Measurements from ENCODE around the gene MTIF2.
"Not testable (repeated sequence)": the region's sequence is repeated elsewhere in the genome, so short reads cannot be mapped to it uniquely, and the experiment has no call there.

The MTIF2 gene

GRCh38 chr2:55241582-55241981 is 27.4 kb downstream of the MTIF2 start:
- DNase-seq (ENCODE audit: low spot score): not testable (repeated sequence)

GRCh38 chr2:55239656-55240222 is 29.3 kb downstream of the MTIF2 start:
- DNase-seq (ENCODE audit: low spot score): no peak

- no peak for DNase-seq (ENCODE audit: low spot score)
Observed at GRCh38 chr2:55236992-55237543, 32.0 kb downstream of the MTIF2 start.

GRCh38 chr2:55235724-55236538 is 33.1 kb downstream of the MTIF2 start:
- DNase-seq (ENCODE audit: low spot score): no peak

- no peak for DNase-seq (ENCODE audit: low spot score)
Observed at GRCh38 chr2:55233658-55233940, 35.4 kb downstream of the MTIF2 start.

- DNase-seq (ENCODE audit: low spot score): peak; percentile 36
Observed at GRCh38 chr2:55232863-55233657, 36.0 kb downstream of the MTIF2 start.

- DNase-seq (ENCODE audit: low spot score): peak; percentile 90
Observed at GRCh38 chr2:55232084-55232862, 36.8 kb downstream of the MTIF2 start, which contains the start of the genes CLHC1 and RPS27A. Gene CLHC1, minus strand, starts transcription at chr2:55232293. Its CDS starts 9,882 bp downstream, at chr2:55222411. Gene RPS27A, plus strand, starts transcription at chr2:55232688. Its CDS starts 137 bp downstream, at chr2:55232825.

GRCh38 chr2:55231546-55232083 is 37.4 kb downstream of the MTIF2 start:
- DNase-seq (ENCODE audit: low spot score): peak; percentile 32

- no peak for DNase-seq (ENCODE audit: low spot score)
Observed at GRCh38 chr2:55230551-55230950, 38.5 kb downstream of the MTIF2 start.

- no peak for DNase-seq (ENCODE audit: low spot score)
Observed at GRCh38 chr2:55229221-55229620, 39.8 kb downstream of the MTIF2 start.

- no peak for DNase-seq (ENCODE audit: low spot score)
Observed at GRCh38 chr2:55228226-55228563, 40.8 kb downstream of the MTIF2 start.

- not testable (repeated sequence) for DNase-seq (ENCODE audit: low spot score)
Observed at GRCh38 chr2:55227437-55228225, 41.4 kb downstream of the MTIF2 start.

- no peak for DNase-seq (ENCODE audit: low spot score)
Observed at GRCh38 chr2:55225481-55226020, 43.5 kb downstream of the MTIF2 start.

GRCh38 chr2:55224761-55225261 is 44.2 kb downstream of the MTIF2 start:
- DNase-seq (ENCODE audit: low spot score): no peak

GRCh38 chr2:55223958-55224760 is 44.9 kb downstream of the MTIF2 start:
- DNase-seq (ENCODE audit: low spot score): no peak

- no peak for DNase-seq (ENCODE audit: low spot score)
Observed at GRCh38 chr2:55213822-55214221, 55.2 kb downstream of the MTIF2 start.

- no peak for DNase-seq (ENCODE audit: low spot score)
Observed at GRCh38 chr2:55204950-55205349, 64.1 kb downstream of the MTIF2 start.

GRCh38 chr2:55204536-55204935 is 64.5 kb downstream of the MTIF2 start:
- no peak for DNase-seq (ENCODE audit: low spot score)

GRCh38 chr2:55200416-55200815 is 68.6 kb downstream of the MTIF2 start:
- no peak for DNase-seq (ENCODE audit: low spot score)
